ENCODE results near the gene LIPI.

GRCh38 chr21:14206222-14206621 is 4.5 kb downstream of the LIPI start:
- TF ChIP-seq CTCF (IDR thresholded peaks at IDR 0.05) = no peak
- TF ChIP-seq POLR2A (IDR thresholded peaks at IDR 0.05) = no peak
